K562 (cell line): ENCODE measurements around the gene PPP1R9B. TPM values are rescaled to one million over a fixed set of nuclear protein-coding genes. Genes with fewer than 3 reads are reported as not detected.

Experiments used
- ATAC-seq: fragments of 200-7000 bp; cut with Tn5 transposase; 3 replicates; pipeline ENCODE4 v1.9.1; 2020; ENCODE audit warnings: moderate library complexity
- BruUV-seq: library from RNA; stranded (reverse); fragments of 400-500 nt; replicated peaks from 2 replicates; lab custom pipeline; 2021; lab: Mats Ljungman, UMichigan
- CTCF ChIA-PET: fragments of 300-600 bp; formaldehyde crosslinking; extraction: SDS; loops from one replicate; lab custom pipeline; 2021; ENCODE audit warnings: low intra/inter-chr PET ratio; lab: Yijun Ruan, JAX
- POLR2A ChIA-PET: fragments of 300-600, 350-650 bp; sonication (Branson Sonifier 250); formaldehyde crosslinking; extraction: SDS; loops from one replicate; lab custom pipeline; 2021; ENCODE audit warnings: antibody characterized with exemption, inconsistent platforms; lab: Yijun Ruan, JAX
- DNase-seq, 4 experiments: peaks; one replicate each; pipeline versions ENCODE4 v3.0.0 to v3.0.0-alpha.2; 2011 to 2018; ENCODE audit warnings: low spot score in 3 of 4, mixed read lengths in 3 of 4; ENCODE audit errors: extremely low read depth in 1 of 4
- FAIRE-seq: peaks from 2 replicates; lab custom pipeline; 2011; peaks lifted over from hg19 to GRCh38; lab: Jason Lieb, UNC
- H2AFZ ChIP-seq: 2 replicates; pipeline ENCODE4 v1.6.0; 2011; ENCODE audit warnings: low read depth, low read length, control low read depth, inconsistent platforms
- H3K27ac ChIP-seq: fragments of 200-600 bp; 3 replicates; pipeline ENCODE4 v1.8.0; 2011; ENCODE audit warnings: low read depth, mild to moderate bottlenecking, control low read depth, inconsistent platforms, low read length, moderate library complexity, mixed read lengths; ENCODE audit errors: extremely low read depth
- H3K27me3 ChIP-seq, 2 experiments: fragments of 300-600 bp in 1 of 2; 2 replicates in 1 of 2; 3 replicates in 1 of 2; pipeline versions ENCODE4 v1.6.0 to v1.8.0; 2011; ENCODE audit warnings: inconsistent platforms in 2 of 2, low read length in 2 of 2, mild to moderate bottlenecking in 1 of 2, mixed read lengths in 1 of 2, moderate library complexity in 1 of 2; ENCODE audit not compliant: control insufficient read depth in 2 of 2, insufficient read depth in 2 of 2
- H3K36me3 ChIP-seq: fragments of 300-600 bp; 3 replicates; pipeline ENCODE4 v1.8.0; 2011; ENCODE audit warnings: mild to moderate bottlenecking, low read length, inconsistent platforms; ENCODE audit not compliant: control insufficient read depth, insufficient read depth
- H3K4me1 ChIP-seq, 2 experiments: fragments of 200-600 bp in 1 of 2; replicated peaks in 1 of 2; 2 replicates in 1 of 2; 3 replicates in 1 of 2; pipeline versions ENCODE4 v1.5.1 to v1.8.0; 2011; ENCODE audit warnings: inconsistent platforms in 2 of 2, low read length in 2 of 2, mild to moderate bottlenecking in 1 of 2, mixed read lengths in 1 of 2, moderate library complexity in 1 of 2; ENCODE audit not compliant: control insufficient read depth in 2 of 2, insufficient read depth in 2 of 2
- H3K4me2 ChIP-seq: 2 replicates; pipeline ENCODE4 v1.6.1; 2011; ENCODE audit warnings: low read length, control low read depth, inconsistent platforms, mixed read lengths; ENCODE audit not compliant: insufficient read depth
- H3K4me3 ChIP-seq: fragments of 200-600 bp; sonication (generic), shearing (Covaris generic); 2 replicates; pipeline ENCODE4 v1.5.1; 2016; ENCODE audit warnings: control low read depth, inconsistent platforms
- H3K79me2 ChIP-seq: fragments of 200-600 bp; 3 replicates; pipeline ENCODE4 v1.8.0; 2011; ENCODE audit warnings: low read length, inconsistent platforms; ENCODE audit not compliant: control insufficient read depth, insufficient read depth
- H3K9ac ChIP-seq, 2 experiments: 2 replicates each; pipeline versions ENCODE4 v1.6.0 to v1.6.1; 2011; ENCODE audit warnings: low read depth in 2 of 2, low read length in 2 of 2, control low read depth in 1 of 2, inconsistent platforms in 1 of 2, mild to moderate bottlenecking in 1 of 2, mixed read lengths in 1 of 2; ENCODE audit not compliant: insufficient read depth in 1 of 2
- H3K9me1 ChIP-seq: one replicate; pipeline ENCODE4 v1.6.0; 2011; ENCODE audit warnings: inconsistent platforms, mild to moderate bottlenecking, low read length, moderate library complexity; ENCODE audit not compliant: control insufficient read depth, insufficient read depth
- H3K9me3 ChIP-seq: replicated peaks from 2 replicates; pipeline ENCODE4 v1.5.1; 2011; ENCODE audit warnings: low read depth, low read length, inconsistent platforms; ENCODE audit not compliant: control insufficient read depth, insufficient read depth
- H4K20me1 ChIP-seq: replicated peaks from 2 replicates; pipeline ENCODE4 v1.6.1; 2011; ENCODE audit warnings: low read length, inconsistent platforms, mixed read lengths; ENCODE audit not compliant: control insufficient read depth, insufficient read depth
- DDX20 ChIP-seq: fragments of 450-650 bp; IDR thresholded peaks from 2 replicates; pipeline ENCODE4 v1.6.1; 2016; ENCODE audit warnings: missing genetic modification characterization, low read depth, mild to moderate bottlenecking, missing compliant biosample characterization, moderate library complexity
- EHMT2 ChIP-seq: fragments of 450-650 bp; IDR thresholded peaks from 2 replicates; pipeline ENCODE4 v1.6.1; 2018; ENCODE audit warnings: antibody characterized with exemption
- ELF4 ChIP-seq: fragments of 450-650 bp; formaldehyde crosslinking; IDR thresholded peaks from 2 replicates; pipeline ENCODE4 v1.4.0; 2022; ENCODE audit warnings: missing genetic modification characterization
- FOXA1 ChIP-seq: fragments of 450-650 bp; IDR thresholded peaks from 2 replicates; pipeline ENCODE4 v1.6.1; 2016; ENCODE audit warnings: mild to moderate bottlenecking, borderline replicate concordance
- KDM5B ChIP-seq: fragments of 200-600 bp; sonication (generic); IDR thresholded peaks from 2 replicates; pipeline ENCODE4 v1.6.1; 2012; ENCODE audit warnings: low read depth, mild to moderate bottlenecking, moderate library complexity, low read length, control low read depth, inconsistent platforms; ENCODE audit not compliant: insufficient replicate concordance
- KLF10 ChIP-seq: fragments of 250-450 bp; sonication (Bioruptor Pico); IDR thresholded peaks from 2 replicates; pipeline ENCODE4 v1.6.1; 2021; ENCODE audit warnings: matching md5 sums
- NCOA2 ChIP-seq, 2 experiments: fragments of 450-650 bp; IDR thresholded peaks; 2 replicates each; pipeline ENCODE4 v1.6.1; 2018; ENCODE audit warnings: mild to moderate bottlenecking in 2 of 2, moderate library complexity in 1 of 2; ENCODE audit not compliant: partially characterized antibody in 2 of 2
- NEUROD1 ChIP-seq: fragments of 150-350 bp; IDR thresholded peaks from 2 replicates; pipeline ENCODE4 v1.6.1; 2014; ENCODE audit warnings: borderline replicate concordance, low read length, low read depth; ENCODE audit not compliant: partially characterized antibody
- NFRKB ChIP-seq: fragments of 450-650 bp; IDR thresholded peaks from 2 replicates; pipeline ENCODE4 v1.6.1; 2016; ENCODE audit warnings: low read depth
- PRPF4 ChIP-seq: fragments of 200-400 bp; formaldehyde crosslinking; IDR thresholded peaks from one replicate; pipeline ENCODE4 v1.6.1; 2017; ENCODE audit warnings: low read length, low read depth, mild to moderate bottlenecking; ENCODE audit not compliant: insufficient read depth, poor library complexity, severe bottlenecking
- RBM14 ChIP-seq: fragments of 200-400 bp; formaldehyde crosslinking; IDR thresholded peaks from 2 replicates; pipeline ENCODE4 v1.6.1; 2018; ENCODE audit warnings: low read depth, mild to moderate bottlenecking, low read length, moderate library complexity, borderline replicate concordance; ENCODE audit not compliant: insufficient read depth
- ZNF133 ChIP-seq: fragments of 250-450 bp; sonication (Bioruptor Pico); IDR thresholded peaks from 2 replicates; pipeline ENCODE4 v1.4.0; 2020; ENCODE audit warnings: mild to moderate bottlenecking
- WGBS: fragments of 100-300 bp; shearing (Covaris generic); methylation state at CpG from one replicate; pipeline ENCODE4 v1.1.6; 2016; ENCODE audit warnings: low coverage, mixed read lengths; ENCODE audit not compliant: insufficient coverage; ENCODE audit errors: missing lambda C conversion rate; 5-methylcytosine and 5-hydroxymethylcytosine counted together
- in situ Hi-C: fragments of 300-500 bp; cut with MboI; formaldehyde crosslinking; loops from 4 replicates; pipeline ENCODE4 v1.15.0; 2018; ENCODE audit warnings: inconsistent platforms, mixed read lengths
- intact Hi-C: fragments of 100-400 bp; cut with micrococcal nuclease; formaldehyde crosslinking; loops from 2 replicates; pipeline ENCODE4 v1.14.2; 2022
- polyA plus RNA-seq, 8 experiments: library from polyadenylated mRNA; depleted of rRNA in 4 of 8; stranded (reverse) in 5 of 8; unstranded in 3 of 8; fragments of >200 nt; fragmentation: Nextera tagmentation in 2 of 8; fragmentation: Illumina TruSeq in 1 of 8; extraction: Ambion mirVana in 2 of 8; extraction: Trizol in 1 of 8; gene quantifications; 2 replicates each; pipeline versions ENCODE4 v1.2.1 to v1.2.3, GENCODE V29; 2011 to 2014; ENCODE audit warnings: inconsistent platforms in 1 of 8, missing spikeins in 1 of 8
- total RNA-seq, 7 experiments: library from RNA; depleted of rRNA in 6 of 7; stranded (reverse); fragments of >200 nt in 6 of 7; fragmentation: Illumina TruSeq in 2 of 7; extraction: Trizol in 2 of 7; gene quantifications; 2 replicates each; pipeline versions ENCODE4 v1.2.1 to v1.2.3, GENCODE V29; 2011 to 2021; ENCODE audit warnings: low replicate concordance in 1 of 7
- TF ChIP-seq, protein P1 (sequence below): fragments of 250-450 bp; sonication (Bioruptor Pico); IDR thresholded peaks from 2 replicates; pipeline ENCODE4 v1.5.1; 2021; ENCODE audit warnings: mild to moderate bottlenecking
- TF ChIP-seq, protein P2 (sequence below), 2 experiments: fragments of 450-650 bp; IDR thresholded peaks; 2 replicates each; pipeline ENCODE4 v1.6.1; 2018; ENCODE audit warnings: mild to moderate bottlenecking in 2 of 2, low read depth in 1 of 2; ENCODE audit not compliant: partially characterized antibody in 2 of 2

PPP1R9B gene
- total and polyA plus RNA-seq, 9 of the 15 experiments (the other 6 are each of a cell fraction or from before 2014, with no cell fraction given): 0.10 to 63.5 (median 24.7) TPM

DNA sequence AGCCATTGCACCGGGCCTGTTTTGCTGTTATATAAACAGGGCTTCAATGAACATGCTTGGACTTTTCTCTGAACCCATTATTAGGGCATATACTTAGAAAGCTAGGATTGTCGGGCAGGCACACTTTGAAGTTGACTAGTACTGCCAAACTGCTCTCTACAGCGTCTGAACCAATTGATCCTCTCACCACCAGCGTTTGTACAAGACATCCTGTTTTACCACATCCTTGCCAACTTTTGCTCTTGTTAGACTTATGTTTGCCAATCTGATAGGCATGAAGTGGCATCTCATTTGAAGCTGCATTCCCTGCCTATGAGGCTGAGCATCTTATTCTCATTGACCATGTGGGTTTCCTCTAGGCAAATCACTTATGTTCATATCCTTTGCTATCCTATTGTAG is 7.4 kb upstream of the PPP1R9B start:
- intact Hi-C loops (no loop called here), in situ Hi-C loops (no loop called here)
- Histone ChIP-seq H3K36me3 (no peaks in the 10 kb centered on the region), H3K79me2 (no peaks in the 10 kb centered on the region), H3K9me1 (peaks cover 2% of the 10 kb centered on the region), H3K4me1 (peaks cover 39 to 43% of the 10 kb centered on the region in 2 experiments), H3K9me3 (no peaks in the 10 kb centered on the region), H3K9ac (no peak overlapping the region), H2AFZ (peak overlapping the region; percentile 46; the same call in 1 of the 2 replicates), H4K20me1 (no peaks in the 10 kb centered on the region), H3K4me3 (no peak overlapping the region), H3K27me3 (no peaks in the 10 kb centered on the region), H3K27ac (no peak overlapping the region), H3K4me2 (no peak overlapping the region)
- DNase-seq: no peak
- WGBS: 27% methylated on average over 4 of the region's 4 CpGs
- CTCF ChIA-PET: no interaction called here
- TF ChIP-seq, protein P1, sequence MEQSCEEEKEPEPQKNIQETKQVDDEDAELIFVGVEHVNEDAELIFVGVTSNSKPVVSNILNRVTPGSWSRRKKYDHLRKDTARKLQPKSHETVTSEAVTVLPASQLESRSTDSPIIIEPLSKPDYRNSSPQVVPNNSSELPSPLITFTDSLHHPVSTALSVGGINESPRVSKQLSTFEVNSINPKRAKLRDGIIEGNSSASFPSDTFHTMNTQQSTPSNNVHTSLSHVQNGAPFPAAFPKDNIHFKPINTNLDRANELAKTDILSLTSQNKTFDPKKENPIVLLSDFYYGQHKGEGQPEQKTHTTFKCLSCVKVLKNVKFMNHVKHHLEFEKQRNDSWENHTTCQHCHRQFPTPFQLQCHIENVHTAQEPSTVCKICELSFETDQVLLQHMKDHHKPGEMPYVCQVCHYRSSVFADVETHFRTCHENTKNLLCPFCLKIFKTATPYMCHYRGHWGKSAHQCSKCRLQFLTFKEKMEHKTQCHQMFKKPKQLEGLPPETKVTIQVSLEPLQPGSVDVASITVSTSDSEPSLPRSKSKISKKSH (CRISPR knock-in tag): no peak
- TF ChIP-seq KLF10 (CRISPR knock-in tag) (no peak), NEUROD1 (no peak), KDM5B (no peak), PRPF4 (no peak), FOXA1 (no peak), ZNF133 (CRISPR knock-in tag) (no peak), ELF4 (CRISPR knock-in tag) (no peak), DDX20 (no peak), NFRKB (no peak), RBM14 (no peak), NCOA2 (IDR thresholded peaks at IDR 0.05; ENCODE audit: partially characterized antibody in 2 of 2) (no peak), EHMT2 (no peak)
- TF ChIP-seq, protein P2, sequence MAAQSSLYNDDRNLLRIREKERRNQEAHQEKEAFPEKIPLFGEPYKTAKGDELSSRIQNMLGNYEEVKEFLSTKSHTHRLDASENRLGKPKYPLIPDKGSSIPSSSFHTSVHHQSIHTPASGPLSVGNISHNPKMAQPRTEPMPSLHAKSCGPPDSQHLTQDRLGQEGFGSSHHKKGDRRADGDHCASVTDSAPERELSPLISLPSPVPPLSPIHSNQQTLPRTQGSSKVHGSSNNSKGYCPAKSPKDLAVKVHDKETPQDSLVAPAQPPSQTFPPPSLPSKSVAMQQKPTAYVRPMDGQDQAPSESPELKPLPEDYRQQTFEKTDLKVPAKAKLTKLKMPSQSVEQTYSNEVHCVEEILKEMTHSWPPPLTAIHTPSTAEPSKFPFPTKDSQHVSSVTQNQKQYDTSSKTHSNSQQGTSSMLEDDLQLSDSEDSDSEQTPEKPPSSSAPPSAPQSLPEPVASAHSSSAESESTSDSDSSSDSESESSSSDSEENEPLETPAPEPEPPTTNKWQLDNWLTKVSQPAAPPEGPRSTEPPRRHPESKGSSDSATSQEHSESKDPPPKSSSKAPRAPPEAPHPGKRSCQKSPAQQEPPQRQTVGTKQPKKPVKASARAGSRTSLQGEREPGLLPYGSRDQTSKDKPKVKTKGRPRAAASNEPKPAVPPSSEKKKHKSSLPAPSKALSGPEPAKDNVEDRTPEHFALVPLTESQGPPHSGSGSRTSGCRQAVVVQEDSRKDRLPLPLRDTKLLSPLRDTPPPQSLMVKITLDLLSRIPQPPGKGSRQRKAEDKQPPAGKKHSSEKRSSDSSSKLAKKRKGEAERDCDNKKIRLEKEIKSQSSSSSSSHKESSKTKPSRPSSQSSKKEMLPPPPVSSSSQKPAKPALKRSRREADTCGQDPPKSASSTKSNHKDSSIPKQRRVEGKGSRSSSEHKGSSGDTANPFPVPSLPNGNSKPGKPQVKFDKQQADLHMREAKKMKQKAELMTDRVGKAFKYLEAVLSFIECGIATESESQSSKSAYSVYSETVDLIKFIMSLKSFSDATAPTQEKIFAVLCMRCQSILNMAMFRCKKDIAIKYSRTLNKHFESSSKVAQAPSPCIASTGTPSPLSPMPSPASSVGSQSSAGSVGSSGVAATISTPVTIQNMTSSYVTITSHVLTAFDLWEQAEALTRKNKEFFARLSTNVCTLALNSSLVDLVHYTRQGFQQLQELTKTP (IDR thresholded peaks at IDR 0.05; ENCODE audit: low read depth in 1 of 2, partially characterized antibody in 2 of 2): no peak
- FAIRE-seq: no peak
- POLR2A ChIA-PET: interaction anchor here (0.6 kb wide), 1 partner anchor 20 kb away, joined by 3 read pairs; no protein-coding TSS in a partner anchor
- BruUV-seq: no TSS peak
- ATAC-seq: no peak
